HG02759 (cell line): ENCODE measurements around the gene AMPD2.

Experiments used
- ATAC-seq: cut with Tn5 transposase; IDR thresholded peaks from one replicate; pipeline ENCODE4 v1.9.1; 2021; ENCODE audit warnings: mild to moderate bottlenecking, moderate library complexity; ENCODE audit not compliant: unreplicated experiment

Gene AMPD2

DNA sequence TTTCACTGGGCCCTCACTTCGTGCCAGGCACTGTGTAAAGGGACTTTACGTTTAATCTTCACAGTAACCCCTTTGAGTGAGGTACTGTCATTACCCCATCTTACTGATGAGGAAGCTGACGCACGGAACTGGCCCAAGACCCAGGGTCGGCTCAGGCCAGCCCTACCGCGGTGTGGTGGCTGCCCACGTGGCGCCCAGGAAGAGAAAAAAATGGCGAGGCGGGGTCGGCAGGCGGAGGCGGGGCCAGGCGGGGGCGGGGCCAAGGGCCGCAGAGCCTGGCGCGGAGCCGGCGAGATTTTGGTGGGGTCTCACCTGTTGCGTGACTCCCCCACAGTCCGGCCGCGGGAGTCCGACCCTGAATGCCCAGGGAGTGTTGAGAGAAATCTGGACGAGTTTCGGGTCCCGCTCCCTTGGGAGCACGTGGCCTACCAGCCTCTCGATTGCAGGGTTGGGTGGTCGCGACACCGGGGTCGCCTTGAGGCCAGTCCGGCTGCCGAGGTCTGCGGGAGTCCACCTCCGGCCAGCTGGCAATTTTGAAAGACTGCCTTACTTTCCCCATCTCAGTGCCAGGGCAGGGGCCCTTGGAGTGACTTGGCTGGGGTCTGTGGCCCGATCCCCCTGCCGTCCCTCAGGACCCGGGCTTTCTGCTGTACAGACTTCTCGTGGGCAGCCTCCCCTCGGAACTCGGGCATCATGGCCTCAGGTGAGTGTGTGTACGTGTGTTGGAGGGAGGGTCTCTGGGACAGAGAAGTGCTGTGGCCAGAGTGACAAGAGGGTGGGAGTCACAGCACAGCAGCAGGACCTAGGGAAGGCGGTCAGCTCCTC is at the start of gene AMPD2, which contains the start of gene GNAT2:
Gene AMPD2 (plus strand): TSS at position 262 of the 825 bp plus-strand sequence. CDS start 1,339 bp downstream, outside the sequence.
Gene GNAT2 (minus strand): TSS at position 41 of the 825 bp plus-strand sequence. CDS start 6,746 bp downstream, outside the sequence.
- ATAC-seq: peak; percentile 57

DNA sequence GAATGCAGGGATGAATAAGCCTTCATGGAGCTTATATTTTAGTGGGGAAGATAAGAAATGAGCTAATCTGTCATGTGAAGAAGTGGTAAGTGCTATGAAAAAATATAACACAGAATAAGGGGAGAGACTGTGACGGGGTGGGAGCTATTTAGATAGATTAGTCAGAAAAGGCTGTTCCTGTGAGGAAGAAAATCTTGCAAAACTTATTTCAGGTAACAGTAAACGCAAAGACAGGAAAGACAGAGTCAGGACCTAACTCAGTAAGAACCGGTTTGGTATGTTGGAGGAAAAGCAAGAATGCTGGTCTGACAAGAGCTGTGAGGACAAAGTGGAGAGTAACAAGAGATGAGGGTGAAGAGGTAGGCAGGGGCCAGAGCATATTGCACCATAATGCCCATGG is 49.2 kb upstream of the AMPD2 start:
- no peak for ATAC-seq

DNA sequence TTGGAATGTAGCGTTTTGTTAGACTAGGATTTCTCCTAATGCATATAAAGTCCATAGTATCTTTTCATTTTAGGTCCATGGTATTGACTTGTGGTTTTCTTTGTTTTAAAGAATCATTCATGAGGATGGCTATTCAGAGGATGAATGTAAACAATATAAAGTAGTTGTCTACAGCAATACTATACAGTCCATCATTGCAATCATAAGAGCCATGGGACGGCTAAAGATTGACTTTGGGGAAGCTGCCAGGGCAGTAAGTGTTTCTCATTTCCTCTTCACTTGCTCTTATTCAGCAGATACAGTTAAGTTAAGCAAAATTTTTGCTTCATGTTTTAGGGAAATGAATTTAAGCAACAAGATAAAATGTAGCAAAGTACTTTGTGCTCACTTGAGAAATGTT is 45.9 kb upstream of the AMPD2 start:
- no peak for ATAC-seq

DNA sequence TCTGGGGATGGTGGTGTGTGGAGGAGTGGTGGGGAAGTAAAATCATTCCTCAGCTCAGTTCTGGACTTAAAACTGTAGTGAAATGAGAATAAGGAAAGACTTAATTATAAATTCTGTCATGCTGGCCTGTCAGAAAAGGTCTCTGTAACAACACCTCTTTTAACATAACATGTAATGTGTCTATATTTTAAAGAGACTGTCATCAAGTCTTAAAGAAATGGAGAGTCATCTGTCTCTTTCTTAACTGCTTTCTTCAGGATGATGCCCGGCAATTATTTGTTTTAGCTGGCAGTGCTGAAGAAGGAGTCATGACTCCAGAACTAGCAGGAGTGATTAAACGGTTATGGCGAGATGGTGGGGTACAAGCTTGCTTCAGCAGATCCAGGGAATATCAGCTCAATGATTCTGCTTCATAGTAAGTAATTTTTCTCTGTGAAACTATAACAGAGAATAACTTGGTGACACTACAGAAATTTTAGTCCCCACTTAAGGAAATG is 40.6 kb upstream of the AMPD2 start:
- no peak for ATAC-seq

DNA sequence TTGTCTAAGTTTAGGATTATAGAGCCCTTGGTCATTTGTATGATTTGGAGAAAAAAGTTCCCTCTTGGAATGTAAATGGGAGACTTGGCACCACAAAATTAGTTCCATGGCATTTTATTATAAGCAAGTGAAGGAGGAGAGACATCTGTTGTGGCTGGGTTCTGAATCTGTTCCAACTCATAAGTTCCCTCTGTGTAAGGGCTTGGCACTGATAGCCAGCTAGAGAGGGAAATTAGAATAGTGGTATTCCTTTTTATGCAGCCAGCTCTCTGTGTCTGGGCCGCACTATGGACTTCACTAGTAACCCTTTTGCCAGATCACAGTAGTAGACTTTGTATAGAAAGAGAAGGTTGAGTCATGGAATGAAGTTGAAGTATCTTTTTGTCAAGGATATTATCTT is 40.1 kb upstream of the AMPD2 start:
- no peak for ATAC-seq

DNA sequence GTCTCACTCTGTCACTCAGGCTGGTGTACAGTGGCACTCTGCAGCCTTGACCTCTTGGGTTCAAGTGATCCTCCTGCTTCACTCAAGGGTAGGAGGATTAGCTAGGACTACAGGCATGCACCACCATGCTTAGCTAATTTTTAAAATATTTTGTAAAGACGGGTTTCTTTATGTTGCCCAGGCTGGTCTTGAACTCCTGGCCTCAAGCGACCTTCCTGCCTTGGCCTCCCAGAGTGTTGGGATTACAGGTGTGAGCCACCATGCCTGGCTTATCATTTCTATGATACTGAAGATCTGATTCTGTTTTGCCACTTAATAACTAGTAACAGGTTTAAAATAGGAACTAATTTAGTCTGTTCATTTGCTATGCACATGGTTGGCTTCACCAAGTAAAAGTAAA is 37.6 kb upstream of the AMPD2 start:
- no peak for ATAC-seq

DNA sequence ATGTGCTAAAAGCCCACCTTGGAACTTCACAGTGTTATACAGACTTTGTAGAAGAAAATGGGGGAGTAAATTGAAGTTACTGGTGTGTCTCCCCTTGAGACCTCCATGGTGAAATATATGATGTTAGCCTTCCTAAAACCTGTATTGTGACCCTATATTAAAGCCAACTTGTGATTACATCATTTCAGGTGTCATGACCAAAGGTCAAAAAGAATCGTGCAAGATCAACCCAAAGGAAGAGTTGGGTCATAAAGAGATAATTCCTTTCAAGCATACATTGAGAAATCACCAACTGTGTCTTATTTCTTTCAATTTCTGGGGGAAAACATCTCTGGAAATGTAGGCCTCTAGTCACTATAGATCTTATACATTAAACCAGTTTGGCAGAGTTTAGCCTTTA is 34.9 kb upstream of the AMPD2 start:
- ATAC-seq: no peak

DNA sequence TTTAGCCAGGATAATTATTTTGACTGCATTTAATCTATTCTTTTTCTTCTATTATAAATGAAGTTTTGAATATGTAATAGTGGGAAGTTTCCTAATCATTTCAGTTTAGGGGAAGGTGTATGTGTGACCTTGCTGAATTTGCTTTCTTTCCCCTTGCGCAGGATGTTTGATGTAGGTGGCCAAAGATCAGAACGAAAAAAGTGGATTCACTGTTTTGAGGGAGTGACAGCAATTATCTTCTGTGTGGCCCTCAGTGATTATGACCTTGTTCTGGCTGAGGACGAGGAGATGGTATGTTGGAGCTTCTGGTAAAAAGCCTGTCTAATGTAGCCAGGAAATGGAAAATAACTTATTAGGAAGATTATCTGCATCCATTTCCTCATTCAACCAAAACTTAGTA is 33.6 kb upstream of the AMPD2 start:
- ATAC-seq: no peak

DNA sequence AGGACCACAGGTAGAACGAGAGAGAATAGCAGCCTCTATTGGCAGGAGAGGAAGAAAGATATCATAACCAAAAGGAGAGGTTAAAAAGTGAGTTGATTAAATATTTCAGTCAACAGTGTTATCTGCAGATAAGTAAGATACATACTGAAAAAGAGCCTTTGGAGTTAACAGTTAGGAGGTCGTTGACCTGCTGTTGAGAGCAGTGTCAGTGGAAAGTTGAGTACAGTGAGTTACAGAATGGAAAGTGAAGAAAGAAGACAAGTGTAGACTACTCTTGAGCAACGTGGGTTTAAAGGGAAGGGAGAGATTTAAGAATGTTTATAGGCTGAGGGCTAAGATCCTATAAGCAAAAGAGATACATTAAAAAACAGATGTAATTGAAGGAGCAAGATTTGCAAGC is 30.5 kb upstream of the AMPD2 start:
- no peak for ATAC-seq

DNA sequence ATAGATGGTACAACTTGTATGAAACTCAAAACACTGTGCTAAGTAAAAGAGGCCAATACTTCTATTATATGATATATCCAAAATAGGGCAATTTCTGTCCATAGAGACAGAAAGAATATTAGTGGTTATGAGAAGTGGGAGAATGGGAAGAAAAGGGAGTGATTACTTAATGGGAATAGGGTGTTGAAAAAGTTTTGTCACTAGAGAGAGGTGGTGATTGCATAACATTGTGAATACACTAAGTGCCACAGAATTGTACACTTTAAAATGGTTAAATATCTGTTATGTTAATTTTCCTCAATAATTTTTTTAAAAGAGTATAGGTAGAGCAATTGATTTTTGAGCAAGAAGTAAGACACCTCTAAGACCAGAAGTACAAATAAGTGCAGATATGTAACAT is 30.0 kb upstream of the AMPD2 start:
- ATAC-seq: no peak

DNA sequence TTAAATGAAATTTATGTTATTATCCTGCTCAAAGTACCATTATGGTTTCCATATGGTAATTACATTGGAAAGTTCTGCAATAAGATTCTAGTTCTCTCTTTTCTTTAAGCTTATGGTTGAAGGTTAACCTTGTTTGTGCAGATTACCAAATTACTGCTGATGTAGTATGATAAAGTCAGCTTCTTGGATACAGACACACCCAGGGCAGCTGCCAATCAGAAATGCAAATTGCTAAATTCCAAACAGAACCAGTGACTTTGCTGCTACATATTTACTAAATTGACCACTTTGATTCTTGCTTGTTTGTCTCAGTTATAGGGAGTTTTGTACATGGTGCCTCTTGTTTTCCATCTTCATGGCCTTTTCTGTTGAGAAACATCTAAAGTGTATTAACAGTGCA is 26.7 kb upstream of the AMPD2 start:
- no peak for ATAC-seq

DNA sequence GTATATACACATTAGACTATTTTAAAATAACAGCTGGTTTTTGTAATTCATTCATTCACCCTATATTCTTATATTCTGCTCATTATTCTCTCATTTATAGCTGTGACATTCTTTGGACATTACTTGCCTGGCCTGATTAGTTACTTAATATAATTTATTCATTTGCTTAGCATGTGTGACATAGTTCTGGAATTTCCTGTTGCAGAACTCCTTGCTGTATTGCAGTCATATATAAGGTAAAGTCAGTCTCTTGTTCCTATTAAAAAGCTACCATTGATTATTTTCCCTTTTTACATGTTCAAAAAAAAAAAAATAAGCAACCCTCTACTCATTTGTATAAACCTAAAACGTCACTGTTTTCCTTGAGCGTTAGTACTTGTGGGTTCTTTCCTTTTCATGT is 24.1 kb upstream of the AMPD2 start:
- no peak for ATAC-seq

DNA sequence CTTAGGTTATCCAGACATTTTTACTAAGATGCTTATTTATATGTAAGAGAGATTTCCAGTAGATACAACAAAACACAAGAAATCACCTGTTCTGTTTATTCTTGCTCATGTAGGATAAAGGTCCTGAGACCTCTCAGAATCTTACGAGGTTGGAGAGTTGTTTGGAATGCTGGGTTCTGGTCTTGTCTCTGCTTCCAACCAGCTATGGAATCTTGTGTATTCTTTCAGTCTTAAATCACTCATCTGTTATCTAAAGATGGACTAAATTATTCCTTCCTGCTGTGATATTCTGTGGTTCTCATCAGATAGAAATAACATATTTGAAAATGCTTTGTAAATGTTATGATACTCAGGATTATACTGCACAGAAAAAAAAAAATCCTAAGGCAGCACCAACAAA is 21.5 kb upstream of the AMPD2 start:
- no peak for ATAC-seq

DNA sequence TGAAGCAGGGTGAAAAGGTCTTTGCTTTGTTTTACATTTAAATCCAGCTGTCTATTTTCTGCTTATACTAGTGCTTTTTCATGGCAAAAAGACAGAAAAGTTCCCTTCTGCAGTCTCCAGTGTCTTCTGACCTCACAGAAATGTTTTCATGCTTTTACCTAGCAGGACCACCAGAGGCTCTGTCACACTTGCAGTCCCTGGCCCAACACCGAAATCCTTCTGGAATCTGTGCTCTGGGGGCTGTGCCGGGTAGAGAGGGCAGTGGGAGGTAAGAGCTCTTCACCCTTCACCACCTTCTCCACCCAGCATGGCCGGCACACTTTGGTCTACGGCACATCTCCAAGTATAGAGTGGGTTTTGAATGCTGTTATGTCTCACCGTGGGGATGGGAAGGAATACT is 21.0 kb upstream of the AMPD2 start:
- ATAC-seq: no peak

DNA sequence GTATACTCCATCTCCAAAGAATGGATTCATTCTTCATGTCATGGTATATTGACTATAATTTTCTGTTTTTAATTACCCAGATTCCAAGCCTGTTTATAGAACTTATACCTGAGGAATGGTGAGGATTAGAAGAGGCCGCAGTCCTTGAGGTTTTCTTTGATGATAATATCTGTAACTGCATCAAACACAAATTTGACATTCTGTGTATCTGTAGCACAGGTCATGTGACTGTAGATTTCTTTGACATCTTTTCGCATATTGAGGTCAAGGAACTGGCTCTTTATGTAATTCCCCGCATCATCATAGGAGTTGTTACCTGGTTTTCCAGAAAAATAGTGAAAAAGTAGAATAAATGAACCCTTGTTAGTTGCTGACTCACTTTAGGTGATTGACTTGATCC is 16.4 kb upstream of the AMPD2 start:
- ATAC-seq: no peak

DNA sequence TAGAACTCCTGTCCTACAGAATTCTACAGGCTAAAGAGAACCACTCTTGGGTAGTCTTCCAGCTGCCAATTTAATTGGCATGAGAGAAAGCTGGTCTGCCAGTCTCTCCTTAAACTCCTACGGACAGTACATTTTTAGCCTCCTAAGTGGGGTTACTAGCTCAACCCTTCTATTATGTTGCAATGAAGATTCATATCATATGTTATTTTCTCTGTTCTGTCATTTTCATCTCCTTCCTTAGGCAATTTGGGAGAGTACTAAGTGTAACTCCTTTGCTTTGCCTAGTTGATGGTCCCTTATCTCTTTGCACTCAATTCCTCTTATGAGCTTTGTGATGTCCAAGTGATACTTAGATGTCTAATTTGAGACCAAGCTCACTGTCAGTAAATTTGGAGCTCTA is 14.3 kb upstream of the AMPD2 start:
- ATAC-seq: no peak

DNA sequence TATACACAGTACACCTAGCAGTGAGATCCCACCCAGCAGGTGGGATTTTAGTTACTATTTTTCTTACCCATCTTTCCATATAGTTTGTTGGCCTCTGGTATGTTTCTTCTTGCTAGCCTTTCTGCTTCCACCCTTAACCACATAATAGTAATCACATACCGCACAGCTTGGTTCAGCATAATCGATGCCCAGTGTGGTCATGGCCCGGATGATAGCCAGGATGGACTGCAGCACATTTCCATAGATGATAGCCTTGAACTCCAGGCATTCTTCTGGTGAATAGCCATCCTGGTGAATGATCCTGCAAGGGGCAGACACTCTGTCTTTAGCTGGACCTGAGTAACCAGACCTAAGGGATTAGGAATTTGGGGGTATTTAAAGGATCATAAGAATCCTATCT is 9.8 kb upstream of the AMPD2 start:
- ATAC-seq: no peak

DNA sequence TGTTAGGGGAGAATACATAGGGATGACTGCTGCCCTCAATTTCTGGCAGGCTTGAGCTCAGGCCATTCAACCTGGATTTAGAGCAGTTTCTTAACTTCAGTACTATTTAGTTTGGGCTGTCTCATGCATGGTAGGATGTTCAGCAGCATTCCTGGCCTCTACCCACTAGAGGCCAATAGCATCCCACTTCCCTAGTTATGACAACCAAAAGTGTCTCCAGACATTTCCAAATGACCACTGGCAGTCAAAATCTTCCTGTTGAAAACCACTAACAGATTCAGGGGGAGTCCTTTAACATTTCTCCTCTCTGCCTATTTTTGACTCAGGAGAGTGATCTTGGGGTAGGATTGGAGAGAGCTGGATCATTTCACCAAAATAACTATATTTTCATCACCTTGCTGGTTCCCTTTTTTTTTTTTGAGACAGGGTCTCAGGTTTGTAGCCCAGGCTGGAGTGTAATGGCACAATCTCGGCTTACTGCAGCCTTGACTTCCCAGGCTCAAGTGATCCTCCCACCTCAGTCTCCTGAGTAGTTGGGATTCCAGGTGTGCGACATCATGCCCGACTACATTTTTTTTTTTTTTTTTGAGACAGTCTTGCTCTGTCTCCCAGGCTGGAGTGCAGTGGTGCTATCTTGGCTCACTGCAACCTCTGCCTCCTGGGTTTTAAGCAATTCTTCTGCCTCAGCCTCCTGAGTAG is 8.9 kb upstream of the AMPD2 start:
- no peak for ATAC-seq

DNA sequence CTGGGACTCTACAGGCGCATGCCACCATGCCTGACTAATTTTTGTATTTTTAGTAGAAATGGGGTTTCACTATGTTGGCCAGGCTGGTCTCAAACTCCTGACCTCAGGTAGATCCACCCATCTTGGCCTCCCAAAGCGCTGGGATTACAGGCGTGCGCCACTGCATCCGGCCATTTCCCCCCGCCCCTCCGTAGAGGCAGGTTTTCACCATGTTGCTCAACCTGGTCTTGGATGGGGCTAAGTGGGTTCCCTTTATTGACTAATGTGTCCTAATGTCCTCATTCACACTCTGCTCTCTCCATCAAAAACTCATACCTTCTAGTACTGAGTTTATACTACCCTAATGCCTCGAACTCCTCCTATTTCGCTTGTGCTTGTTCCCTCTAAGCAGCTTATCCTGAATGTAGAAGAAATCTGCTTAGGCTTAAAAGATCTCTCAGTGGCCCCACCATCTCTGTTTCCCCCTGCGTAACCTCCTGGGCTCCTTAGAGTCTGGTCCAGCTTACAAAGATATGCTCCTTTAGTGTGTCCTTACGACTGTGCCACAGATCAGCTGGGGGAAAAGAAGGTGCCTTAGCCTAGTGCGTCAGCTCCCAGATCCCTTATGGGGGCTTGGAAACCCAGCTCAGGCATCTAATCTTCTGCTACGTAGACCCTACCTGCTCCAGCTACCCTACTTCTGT is 8.2 kb upstream of the AMPD2 start:
- ATAC-seq: no peak

DNA sequence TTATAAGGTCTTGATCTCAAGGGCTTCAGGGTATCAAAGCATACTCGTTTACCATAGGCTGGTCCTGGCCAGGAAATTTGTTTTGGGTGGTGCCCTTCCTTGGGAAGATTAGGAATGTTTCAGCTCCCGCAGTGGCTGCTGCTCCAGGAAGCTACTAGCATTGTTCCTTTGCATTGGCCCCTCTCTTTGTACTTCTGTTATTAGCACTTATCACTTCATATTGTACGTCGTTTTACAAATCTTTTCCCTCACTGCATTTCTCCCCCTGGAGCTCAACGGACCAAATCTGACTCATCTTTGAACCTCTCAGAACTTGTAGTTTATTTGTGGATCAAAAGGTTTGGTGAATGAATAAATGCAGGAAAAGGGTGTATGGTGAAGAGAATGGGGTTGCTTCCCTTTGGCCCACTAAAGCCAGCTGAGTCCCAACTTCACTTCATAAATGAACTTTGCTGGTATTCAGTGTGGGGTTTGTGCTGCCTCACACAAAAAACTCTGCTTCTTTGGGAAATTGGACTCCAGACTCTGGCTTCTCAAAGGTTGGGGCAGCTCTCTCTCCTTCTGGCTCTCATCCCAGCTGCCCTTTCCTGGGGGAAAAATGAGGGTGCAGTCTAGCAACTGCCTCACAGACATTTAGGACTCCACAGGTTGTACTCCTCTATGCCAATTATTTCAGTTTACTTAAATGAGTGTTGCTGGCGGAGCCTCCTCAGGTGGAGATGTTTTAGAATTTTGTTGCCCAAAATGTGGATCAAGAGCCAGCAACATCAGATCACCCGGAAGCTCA is 6.1 kb upstream of the AMPD2 start:
- no peak for ATAC-seq

DNA sequence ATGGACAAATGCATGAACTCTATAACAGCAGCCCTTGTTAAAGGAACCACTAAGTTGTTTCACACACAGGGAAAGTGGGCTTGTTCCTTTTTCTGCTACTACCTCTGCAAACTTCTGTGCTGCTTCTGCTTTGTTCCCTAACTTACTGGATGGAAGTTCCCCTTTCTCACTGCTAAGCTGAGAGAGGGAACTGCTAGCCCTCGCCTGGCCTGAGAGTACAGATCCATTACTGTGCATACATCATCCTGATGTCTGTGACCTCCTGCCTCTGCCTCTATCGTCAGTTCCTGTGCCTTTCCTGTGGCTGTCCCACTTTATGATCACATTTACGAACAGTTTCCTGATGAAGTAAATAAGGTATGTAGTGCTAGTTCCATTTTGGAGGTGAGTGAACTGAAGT is 3.8 kb upstream of the AMPD2 start:
- no peak for ATAC-seq
